Mononuclear cell (primary cell): ENCODE data around the gene CCDC137. TPM values are rescaled to one million over a fixed set of nuclear protein-coding genes. Genes with fewer than 3 reads are reported as not detected.

ENCODE experiments used
- H3K27me3 ChIP-seq: 2 replicates; pipeline ENCODE4 v1.6.0; 2011; ENCODE audit warnings: low read length, control low read depth; ENCODE audit not compliant: insufficient read depth
- H3K4me1 ChIP-seq: 2 replicates; pipeline ENCODE4 v1.5.1; 2011; ENCODE audit warnings: mild to moderate bottlenecking, low read length, control low read depth; ENCODE audit not compliant: insufficient read depth
- H3K4me3 ChIP-seq: 2 replicates; pipeline ENCODE4 v1.5.1; 2011; ENCODE audit warnings: mild to moderate bottlenecking, low read length, moderate library complexity
- H3K9me3 ChIP-seq: 2 replicates; pipeline ENCODE4 v1.5.1; 2011; ENCODE audit warnings: low read depth, mild to moderate bottlenecking, control low read depth, low read length
- total RNA-seq: library from RNA; depleted of rRNA; stranded (reverse); fragments of >200 nt; gene quantifications from one replicate; pipeline ENCODE4 v1.2.3, GENCODE V29; 2012

The CCDC137 gene
- total RNA-seq, 1 donor: 4.4 TPM

DNA sequence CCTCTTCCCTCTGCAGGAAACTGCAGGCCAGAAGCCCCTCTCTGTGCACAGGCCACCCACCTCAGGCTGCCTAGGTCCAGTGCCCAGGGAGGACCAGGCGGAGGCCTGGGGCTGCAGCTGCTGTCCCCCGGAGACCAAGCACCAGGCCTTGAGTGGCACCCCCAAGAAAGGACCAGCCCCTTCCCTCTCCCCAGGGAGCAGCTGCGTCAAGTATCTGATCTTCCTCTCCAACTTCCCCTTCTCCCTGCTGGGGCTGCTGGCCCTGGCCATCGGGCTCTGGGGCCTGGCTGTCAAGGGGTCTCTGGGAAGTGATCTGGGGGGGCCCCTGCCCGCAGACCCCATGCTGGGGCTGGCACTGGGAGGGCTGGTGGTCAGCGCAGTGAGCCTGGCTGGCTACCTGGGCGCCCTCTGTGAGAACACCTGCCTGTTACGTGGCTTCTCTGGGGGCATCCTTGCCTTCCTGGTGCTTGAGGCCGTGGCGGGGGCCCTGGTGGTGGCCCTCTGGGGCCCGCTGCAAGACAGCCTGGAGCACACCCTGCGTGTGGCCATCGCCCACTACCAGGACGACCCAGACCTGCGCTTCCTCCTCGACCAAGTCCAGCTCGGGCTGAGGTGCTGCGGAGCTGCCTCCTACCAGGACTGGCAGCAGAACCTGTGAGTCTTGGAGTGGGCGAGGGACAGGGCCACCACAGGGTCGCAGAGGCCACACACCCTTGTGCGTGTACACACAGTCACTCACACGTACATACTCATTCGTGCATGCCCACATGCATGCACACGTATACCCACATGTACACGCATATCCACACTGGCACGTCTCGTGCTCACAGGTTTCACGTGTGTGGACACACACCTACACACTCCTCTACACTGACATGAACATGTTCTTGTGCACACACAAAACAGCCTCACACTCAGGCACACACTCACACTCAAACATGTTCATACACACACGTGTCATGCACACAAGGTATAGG is 21.3 kb upstream of the CCDC137 start:
- H3K4me3 ChIP-seq: no peak overlapping the region
- H3K9me3 ChIP-seq: no peaks in the 10 kb centered on the region
- H3K27me3 ChIP-seq: peaks cover 5% of the 10 kb centered on the region
- no peaks in the 10 kb centered on the region for H3K4me1 ChIP-seq

DNA sequence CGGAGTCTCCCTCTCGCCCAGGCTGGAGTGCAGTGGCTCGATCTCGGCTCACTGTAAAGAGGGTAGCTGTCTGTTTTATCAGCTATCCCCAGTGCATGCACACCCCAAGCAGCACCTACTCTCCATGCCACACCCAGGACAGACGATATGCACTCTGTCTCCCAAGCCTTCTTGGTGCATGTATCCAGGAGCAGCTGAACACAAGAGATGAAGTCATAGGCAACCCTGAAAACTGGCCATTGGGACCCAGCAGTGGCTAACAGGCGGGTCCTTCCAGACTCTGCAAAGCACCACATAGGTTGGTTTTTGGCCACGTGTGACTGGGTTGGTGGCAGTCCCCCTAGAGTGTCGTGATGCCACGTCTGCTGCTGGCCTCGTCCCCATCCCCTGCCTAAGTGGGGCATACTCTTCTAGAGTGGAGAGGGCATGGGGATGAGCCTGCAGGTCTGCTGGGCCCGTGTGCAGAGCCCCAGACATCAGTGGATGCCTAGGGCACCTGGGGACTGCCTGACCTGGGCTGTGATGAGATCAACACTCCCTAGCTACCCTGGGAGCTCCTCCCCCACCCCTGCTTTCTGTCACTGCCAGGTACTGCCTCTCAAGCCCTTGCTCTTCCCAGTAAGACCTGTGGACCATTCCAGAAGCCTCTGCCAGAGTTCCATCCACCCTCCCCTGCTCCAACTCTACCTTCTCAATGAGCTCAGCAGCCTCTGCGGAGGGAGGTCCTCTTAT is 19.5 kb upstream of the CCDC137 start:
- no peaks in the 10 kb centered on the region for H3K4me1 ChIP-seq
- H3K4me3 ChIP-seq: no peak overlapping the region
- peaks cover 5% of the 10 kb centered on the region for H3K27me3 ChIP-seq
- H3K9me3 ChIP-seq: no peaks in the 10 kb centered on the region

DNA sequence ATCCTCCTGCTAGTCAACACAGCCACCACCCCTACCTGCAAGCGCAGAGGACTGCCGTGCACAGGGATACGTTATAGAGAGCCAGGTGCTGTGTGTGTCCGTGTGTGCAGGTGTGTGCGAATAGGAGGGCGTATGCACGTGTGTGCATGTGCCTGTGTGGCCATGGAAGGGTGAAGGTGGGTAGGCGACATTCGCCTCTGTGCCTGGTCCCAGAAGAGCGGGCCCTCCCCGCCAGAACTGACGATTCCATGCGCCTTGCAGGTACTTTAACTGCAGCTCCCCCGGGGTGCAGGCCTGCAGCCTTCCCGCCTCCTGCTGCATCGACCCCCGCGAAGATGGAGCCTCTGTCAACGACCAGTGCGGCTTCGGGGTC is 18.9 kb upstream of the CCDC137 start:
- H3K4me1 ChIP-seq: no peaks in the 10 kb centered on the region
- H3K4me3 ChIP-seq: no peak overlapping the region
- H3K9me3 ChIP-seq: no peaks in the 10 kb centered on the region
- H3K27me3 ChIP-seq: peaks cover 5% of the 10 kb centered on the region

DNA sequence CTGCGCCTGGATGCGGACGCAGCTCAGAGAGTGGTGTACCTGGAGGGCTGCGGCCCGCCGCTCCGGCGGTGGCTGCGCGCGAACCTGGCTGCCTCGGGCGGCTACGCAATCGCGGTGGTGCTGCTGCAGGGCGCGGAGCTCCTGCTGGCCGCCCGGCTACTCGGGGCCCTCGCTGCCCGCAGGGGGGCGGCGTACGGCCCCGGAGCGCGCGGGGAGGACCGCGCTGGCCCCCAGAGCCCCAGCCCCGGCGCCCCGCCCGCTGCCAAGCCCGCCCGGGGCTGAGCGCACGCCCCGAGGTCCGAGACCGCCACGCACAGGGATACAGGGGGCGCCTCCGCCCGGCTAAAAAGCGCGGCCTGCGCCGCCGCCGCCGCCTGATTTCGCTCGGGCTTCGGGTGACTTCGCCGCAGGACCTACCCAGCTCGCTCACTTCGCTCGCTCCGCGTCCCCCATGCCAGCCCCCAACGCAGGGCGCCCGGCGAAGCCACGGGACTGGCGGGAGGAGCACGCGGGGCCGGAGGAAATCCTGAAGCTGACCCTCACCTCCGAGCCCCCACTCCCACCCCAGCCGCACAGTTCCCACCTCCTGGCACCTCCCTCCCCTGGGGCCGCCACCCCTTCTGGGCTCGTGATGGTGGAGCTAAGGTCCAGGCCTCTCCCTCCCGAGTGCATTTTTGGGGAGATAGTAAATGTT is 18.4 kb upstream of the CCDC137 start:
- H3K9me3 ChIP-seq: no peaks in the 10 kb centered on the region
- no peak overlapping the region for H3K4me3 ChIP-seq
- H3K4me1 ChIP-seq: peaks cover 4% of the 10 kb centered on the region
- peaks cover 5% of the 10 kb centered on the region for H3K27me3 ChIP-seq

DNA sequence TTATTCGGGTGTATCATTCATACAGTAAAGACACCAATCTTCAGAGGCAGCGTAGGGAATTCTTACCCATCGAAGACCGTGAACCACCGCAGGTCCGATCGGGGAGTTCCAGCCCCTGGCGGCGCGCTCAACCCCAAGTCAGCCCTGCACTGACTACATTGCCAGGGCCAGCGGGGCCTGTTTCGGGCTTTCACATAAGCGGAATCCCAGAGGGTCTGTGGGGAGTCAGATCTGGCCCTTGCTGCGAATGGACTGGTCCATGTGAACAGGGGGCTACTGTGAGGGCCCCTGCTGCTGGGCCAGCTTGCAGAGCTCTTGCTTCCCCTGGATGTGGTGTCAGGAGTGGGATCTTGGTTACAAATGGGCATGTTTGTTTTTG is 17.8 kb upstream of the CCDC137 start:
- peaks cover 5% of the 10 kb centered on the region for H3K27me3 ChIP-seq
- H3K4me1 ChIP-seq: peaks cover 9% of the 10 kb centered on the region
- no peaks in the 10 kb centered on the region for H3K9me3 ChIP-seq
- no peak overlapping the region for H3K4me3 ChIP-seq

DNA sequence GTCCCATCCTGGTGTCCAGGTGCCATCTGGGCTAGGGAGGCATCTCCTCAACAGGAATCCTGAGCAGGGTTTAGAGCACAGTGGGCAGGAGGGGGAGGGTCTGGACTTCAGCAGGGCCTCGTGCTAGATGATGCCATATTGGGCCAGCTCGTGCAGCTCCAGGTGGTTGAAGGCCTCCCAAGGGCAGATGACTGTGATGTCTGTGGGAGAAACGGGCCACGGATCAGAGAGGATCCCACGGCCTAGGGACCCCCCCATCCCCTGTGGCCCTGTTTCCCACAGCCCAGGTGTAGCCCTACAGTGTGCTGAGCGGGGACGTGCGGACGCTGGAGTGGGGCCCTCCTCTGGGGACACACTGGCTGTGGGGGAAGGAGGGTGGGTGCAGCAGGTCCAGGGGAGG is 15.6 kb upstream of the CCDC137 start:
- Histone ChIP-seq H3K9me3 (no peaks in the 10 kb centered on the region), H3K27me3 (peaks cover 5% of the 10 kb centered on the region), H3K4me1 (peaks cover 13% of the 10 kb centered on the region), H3K4me3 (no peak overlapping the region)

DNA sequence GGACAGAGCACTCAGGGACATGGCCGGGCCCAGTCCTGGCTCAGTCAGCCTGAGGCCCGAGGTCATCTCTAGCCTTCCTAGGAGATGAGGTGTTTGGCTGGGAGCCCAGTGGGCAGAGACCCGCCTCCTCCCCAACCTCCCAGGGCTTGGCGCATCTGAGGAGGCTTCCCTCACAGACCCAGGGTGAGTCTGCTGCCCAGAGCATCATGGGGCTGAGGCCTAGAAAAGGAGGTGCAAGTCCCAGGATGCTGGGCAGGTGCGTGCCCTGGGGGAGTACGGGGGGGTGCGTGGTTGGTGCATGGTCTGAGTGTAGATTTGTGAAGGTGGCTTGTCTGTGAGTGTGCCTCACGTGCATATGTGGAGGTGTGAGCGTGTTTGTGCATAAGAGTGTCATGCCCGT is 14.8 kb upstream of the CCDC137 start:
- Histone ChIP-seq H3K4me1 (peaks cover 13% of the 10 kb centered on the region), H3K9me3 (no peaks in the 10 kb centered on the region), H3K4me3 (no peak overlapping the region), H3K27me3 (peaks cover 5% of the 10 kb centered on the region)

DNA sequence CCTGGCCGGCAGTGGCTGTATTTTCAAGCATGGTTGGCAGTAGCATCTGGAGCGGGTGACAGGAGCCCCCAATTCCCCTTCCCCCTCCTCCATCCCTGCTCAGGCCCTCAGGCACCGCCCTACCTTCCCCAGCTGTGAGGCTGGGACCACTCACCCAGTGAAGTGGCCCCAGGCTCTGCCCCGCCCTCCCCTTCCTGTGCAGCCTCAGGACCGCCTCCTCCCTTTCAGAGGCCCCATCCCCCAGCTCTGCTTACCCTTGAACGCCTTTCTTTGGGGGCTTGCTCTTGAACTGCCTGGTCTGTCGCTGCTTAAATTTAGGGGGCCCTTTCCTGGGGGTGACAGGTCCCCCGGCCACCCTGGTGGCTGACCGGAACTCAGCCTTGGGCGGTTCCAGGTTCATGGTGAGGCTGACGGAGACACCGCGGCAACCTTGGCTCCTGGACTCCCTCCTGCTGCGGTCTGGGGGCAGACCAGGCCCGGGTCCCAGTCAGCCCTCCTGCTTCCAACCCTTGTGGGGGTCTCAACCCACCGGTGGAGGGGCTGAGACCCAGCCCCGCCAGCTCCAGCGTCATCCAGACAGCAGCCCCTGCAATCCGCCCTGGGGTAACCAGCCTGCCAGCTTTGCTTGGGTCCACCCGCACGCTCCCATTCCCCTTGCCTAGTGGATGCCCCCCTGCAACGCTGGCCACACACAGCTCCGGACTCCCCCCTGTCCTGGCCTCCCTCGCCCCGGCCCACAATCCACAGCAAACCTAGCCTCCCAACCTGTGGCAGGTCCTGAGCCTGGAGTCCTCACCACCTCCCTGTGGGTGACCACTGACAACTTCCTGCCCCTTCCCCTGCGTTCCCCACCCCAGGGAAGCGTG is 13.4 kb upstream of the CCDC137 start:
- peaks cover 5% of the 10 kb centered on the region for H3K27me3 ChIP-seq
- H3K4me3 ChIP-seq: peak overlapping the region; percentile 30
- no peaks in the 10 kb centered on the region for H3K9me3 ChIP-seq
- H3K4me1 ChIP-seq: peaks cover 18% of the 10 kb centered on the region

DNA sequence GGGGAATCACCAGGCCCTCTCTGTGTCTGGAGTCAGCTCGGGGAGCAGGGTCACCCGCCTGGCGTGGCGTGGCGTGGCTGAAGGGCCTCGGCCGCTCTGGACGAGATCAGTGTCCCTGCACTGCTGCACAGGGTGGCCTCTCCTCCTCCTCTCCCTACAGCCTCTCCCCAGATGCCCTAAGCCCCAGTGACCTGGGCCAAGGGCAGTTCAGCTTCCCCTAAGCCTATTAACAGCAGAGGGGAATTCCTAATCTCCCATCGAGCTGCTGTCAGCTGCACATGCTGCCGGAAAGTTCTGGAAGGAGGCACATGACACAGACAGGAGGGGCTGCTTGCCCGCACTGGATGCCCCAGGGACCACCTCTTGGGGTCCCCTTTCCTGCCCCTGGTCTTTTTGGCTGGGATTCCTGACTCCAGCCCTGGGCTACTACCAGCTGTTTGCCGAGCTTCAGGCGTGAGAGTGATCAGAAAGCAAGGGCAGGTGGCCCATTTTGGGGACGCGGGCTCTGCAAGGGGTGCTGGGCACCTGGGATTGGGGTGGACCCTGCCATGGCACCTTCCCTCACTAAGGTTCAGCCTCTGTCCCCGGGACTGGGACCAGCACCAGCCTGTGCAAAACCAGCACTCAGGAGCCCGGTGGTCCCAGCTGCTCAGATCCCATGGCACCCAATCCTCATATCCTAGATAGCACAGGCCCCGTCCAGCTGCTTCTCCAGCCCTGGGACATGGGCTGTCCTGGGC is 11.0 kb upstream of the CCDC137 start:
- Histone ChIP-seq H3K4me3 (no peak overlapping the region), H3K27me3 (no peaks in the 10 kb centered on the region), H3K9me3 (no peaks in the 10 kb centered on the region), H3K4me1 (peaks cover 18% of the 10 kb centered on the region)

DNA sequence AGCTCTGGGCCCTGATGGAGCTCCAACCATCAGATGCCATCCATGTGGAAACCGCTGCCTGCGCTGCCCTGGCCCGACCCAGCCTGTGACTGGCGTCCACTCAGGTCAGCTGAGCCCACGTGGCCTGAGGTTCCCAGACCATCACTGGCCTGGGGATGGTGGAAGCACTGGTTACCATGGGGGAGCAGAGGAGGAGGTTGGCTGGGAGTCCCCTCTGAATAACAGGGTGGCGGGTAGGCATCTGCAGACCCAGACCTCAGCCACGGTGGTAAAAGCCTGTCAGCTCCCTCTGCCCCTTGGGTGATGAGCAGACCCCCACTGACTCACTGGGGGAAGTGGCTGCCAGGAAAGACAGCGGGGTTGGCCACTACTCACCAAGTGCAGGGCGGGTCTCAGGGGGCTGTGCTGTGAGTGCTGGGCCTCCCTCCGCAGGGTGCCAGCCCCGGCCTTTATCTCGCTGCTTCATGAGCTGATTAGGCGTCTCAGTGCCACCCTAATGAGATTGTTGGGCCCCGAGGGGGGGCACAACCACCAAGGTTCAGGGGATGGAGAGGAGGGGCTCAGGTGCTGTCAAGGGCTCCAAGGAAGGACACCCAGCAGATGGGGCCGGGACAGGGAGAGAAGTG is 10.3 kb upstream of the CCDC137 start, which contains the start of gene PDE6G:
PDE6G (minus strand) TSS at position 425 of the 626 bp plus-strand sequence. CDS start 3,237 bp downstream, outside the sequence.
- no peaks in the 10 kb centered on the region for H3K27me3 ChIP-seq
- H3K4me1 ChIP-seq: peaks cover 18% of the 10 kb centered on the region
- no peaks in the 10 kb centered on the region for H3K9me3 ChIP-seq
- H3K4me3 ChIP-seq: no peak within 1 kb of the TSS

DNA sequence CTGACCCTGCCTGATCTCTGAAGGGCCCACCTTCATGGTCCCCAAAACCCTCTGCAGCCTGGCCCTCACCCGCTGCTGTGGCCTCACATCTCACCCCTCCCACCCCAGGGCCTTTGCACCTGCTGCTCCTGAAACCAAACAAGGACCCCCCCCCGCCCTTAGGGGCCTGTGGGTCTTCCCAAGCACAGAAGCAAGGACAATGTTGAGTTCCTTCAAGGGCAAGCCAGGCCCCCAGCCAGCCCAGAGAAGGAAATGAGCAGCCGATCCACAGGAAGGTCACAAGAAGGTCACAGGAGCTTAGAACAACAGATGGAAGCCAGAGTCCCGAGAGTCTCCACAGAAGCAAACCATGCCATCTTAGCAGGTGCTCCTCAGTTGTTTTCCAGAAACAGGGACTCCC is 9.7 kb upstream of the CCDC137 start:
- H3K9me3 ChIP-seq: no peaks in the 10 kb centered on the region
- H3K4me1 ChIP-seq: peaks cover 18% of the 10 kb centered on the region
- no peak overlapping the region for H3K4me3 ChIP-seq
- no peaks in the 10 kb centered on the region for H3K27me3 ChIP-seq

DNA sequence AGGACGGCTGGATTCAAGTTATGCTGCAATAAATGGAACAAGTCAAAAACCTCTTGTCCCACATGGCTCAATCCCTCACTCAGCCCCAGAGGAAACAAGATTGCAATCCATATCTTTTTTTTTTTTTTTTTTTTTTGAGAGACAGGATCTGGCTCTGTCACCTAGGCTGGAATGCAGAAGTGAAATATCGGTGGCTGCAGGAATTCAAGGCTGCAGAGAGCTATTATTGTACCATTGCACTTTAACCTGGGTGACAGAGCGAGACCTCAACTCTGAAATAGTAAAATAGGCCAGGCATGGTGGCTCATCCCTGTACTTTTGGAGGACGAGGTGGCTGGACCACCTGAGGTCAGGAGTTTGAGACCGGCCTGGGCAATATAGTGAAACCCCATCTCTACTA is 7.5 kb upstream of the CCDC137 start:
- H3K4me3 ChIP-seq: no peak overlapping the region
- peaks cover 5% of the 10 kb centered on the region for H3K4me1 ChIP-seq
- H3K27me3 ChIP-seq: no peaks in the 10 kb centered on the region

DNA sequence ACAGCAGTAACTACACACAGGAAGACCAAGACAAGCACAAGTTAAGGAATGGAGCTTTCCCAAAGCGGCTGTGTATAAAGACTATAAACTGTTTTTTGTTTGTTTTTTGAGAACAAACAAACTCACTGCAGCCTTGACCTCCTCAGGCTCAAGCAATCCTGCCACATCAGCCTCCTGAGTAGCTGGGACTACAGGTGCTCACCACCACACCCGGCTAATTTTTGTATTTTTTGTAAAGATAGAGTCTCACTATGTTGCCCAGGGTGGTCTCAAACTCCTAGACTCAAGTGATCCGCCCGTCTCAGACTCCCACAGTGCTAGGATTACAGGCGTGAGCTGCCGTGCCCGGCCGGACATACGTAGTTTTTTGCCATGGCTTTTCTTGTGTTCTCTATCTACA is 6.1 kb upstream of the CCDC137 start:
- Histone ChIP-seq H3K4me1 (peaks cover 12% of the 10 kb centered on the region), H3K27me3 (no peaks in the 10 kb centered on the region), H3K4me3 (no peak overlapping the region), H3K9me3 (no peaks in the 10 kb centered on the region)

More for the DNA sequence above, 7.5 kb upstream of the CCDC137 start:
- no peaks in the 10 kb centered on the region for H3K9me3 ChIP-seq
